SK-N-SH (cell line): Measurements from ENCODE around the gene MMD2. TPM values are rescaled to one million over a fixed set of nuclear protein-coding genes. Genes with fewer than 3 reads are reported as not detected.

Experiments
- CTCF ChIA-PET: fragments of 300-600, 350-600 bp; formaldehyde crosslinking; extraction: SDS; loops from one replicate; lab custom pipeline; 2021; lab: Yijun Ruan, JAX
- POLR2A ChIA-PET: fragments of 350-600 bp; sonication (Branson Sonifier 250); formaldehyde crosslinking; extraction: SDS; loops from one replicate; lab custom pipeline; 2020; ENCODE audit warnings: antibody characterized with exemption, inconsistent platforms; lab: Yijun Ruan, JAX
- DNase-seq: peaks from one replicate; pipeline ENCODE4 v3.0.0; 2012
- H2AFZ ChIP-seq: fragments of 200-600 bp; sonication (generic); 2 replicates; pipeline ENCODE4 v1.8.1; 2016; ENCODE audit warnings: antibody characterized with exemption, mild to moderate bottlenecking, low read depth
- H3F3A ChIP-seq: fragments of 200-600 bp; sonication (generic); replicated peaks from 2 replicates; pipeline ENCODE3; 2016; ENCODE audit warnings: antibody characterized with exemption, mild to moderate bottlenecking; ENCODE audit not compliant: insufficient read depth
- H3K27ac ChIP-seq, 2 experiments: fragments of 200-500 bp in 1 of 2; fragments of 200-600 bp in 1 of 2; sonication (Bioruptor generic) in 1 of 2; sonication (generic), shearing (Covaris generic) in 1 of 2; 2 replicates each; pipeline versions ENCODE4 v1.5.1 to v1.6.1; 2014 to 2016; ENCODE audit warnings: low read depth in 2 of 2, inconsistent platforms in 1 of 2, low read length in 1 of 2, mild to moderate bottlenecking in 1 of 2, mixed read lengths in 1 of 2
- H3K27me3 ChIP-seq: fragments of 200-600 bp; sonication (generic), shearing (Covaris generic); 2 replicates; pipeline ENCODE4 v1.6.1; 2016; ENCODE audit warnings: mixed run types; ENCODE audit not compliant: insufficient read depth
- H3K36me3 ChIP-seq, 2 experiments: fragments of 200-500 bp in 1 of 2; fragments of 200-600 bp in 1 of 2; sonication (Bioruptor generic) in 1 of 2; sonication (generic) in 1 of 2; replicated peaks in 1 of 2; 2 replicates each; pipeline versions ENCODE3 to v1.5.1; 2014 to 2016; ENCODE audit warnings: low read length in 1 of 2, mild to moderate bottlenecking in 1 of 2; ENCODE audit not compliant: insufficient read depth in 2 of 2, control insufficient read depth in 1 of 2
- H3K4me1 ChIP-seq, 2 experiments: fragments of 200-500 bp in 1 of 2; fragments of 200-600 bp in 1 of 2; sonication (Bioruptor generic) in 1 of 2; sonication (generic), shearing (Covaris generic) in 1 of 2; 2 replicates each; pipeline versions ENCODE4 v1.5.1 to v1.6.1; 2014 to 2016; ENCODE audit warnings: low read depth in 1 of 2, low read length in 1 of 2, mixed run types in 1 of 2; ENCODE audit not compliant: insufficient read depth in 2 of 2, control insufficient read depth in 1 of 2
- H3K4me2 ChIP-seq: fragments of 200-600 bp; sonication (generic), shearing (Covaris generic); 2 replicates; pipeline ENCODE4 v1.6.1; 2017; ENCODE audit warnings: mixed run types
- H3K4me3 ChIP-seq, 2 experiments: fragments of 200-500 bp in 1 of 2; fragments of 200-600 bp in 1 of 2; sonication (Bioruptor generic) in 1 of 2; sonication (generic), shearing (Covaris generic) in 1 of 2; 2 replicates each; pipeline versions ENCODE4 v1.5.1 to v1.8.1; 2014 to 2016; ENCODE audit warnings: low read depth in 2 of 2, inconsistent platforms in 1 of 2, low read length in 1 of 2, mild to moderate bottlenecking in 1 of 2, mixed read lengths in 1 of 2, moderate library complexity in 1 of 2
- H3K79me2 ChIP-seq: fragments of 200-600 bp; sonication (generic); 2 replicates; pipeline ENCODE4 v1.8.1; 2017; ENCODE audit warnings: mild to moderate bottlenecking; ENCODE audit not compliant: insufficient read depth
- H3K9ac ChIP-seq: fragments of 200-600 bp; sonication (generic); 2 replicates; pipeline ENCODE4 v1.6.1; 2017; ENCODE audit warnings: mixed run types
- H3K9me2 ChIP-seq: fragments of 200-600 bp; sonication (generic); 2 replicates; pipeline ENCODE4 v1.6.1; 2017; ENCODE audit warnings: mixed run types
- H3K9me3 ChIP-seq: fragments of 200-600 bp; sonication (generic); 2 replicates; pipeline ENCODE4 v1.6.1; 2017; ENCODE audit warnings: mixed run types, mild to moderate bottlenecking, moderate library complexity
- H4K20me1 ChIP-seq: fragments of 200-600 bp; sonication (generic); 2 replicates; pipeline ENCODE4 v1.6.1; 2017; ENCODE audit warnings: mild to moderate bottlenecking, mixed run types; ENCODE audit not compliant: insufficient read depth
- CHD2 ChIP-seq: fragments of 150-350 bp; IDR thresholded peaks from 2 replicates; pipeline ENCODE4 v1.6.1; 2018; ENCODE audit warnings: low read length; ENCODE audit not compliant: partially characterized antibody
- EZH2phosphoT487 ChIP-seq: fragments of 200-600 bp; sonication (generic); IDR thresholded peaks from 2 replicates; pipeline ENCODE4 v1.6.1; 2017; ENCODE audit warnings: low read depth, mixed run types, mild to moderate bottlenecking, antibody characterized with exemption, moderate library complexity, borderline replicate concordance
- FOXJ3 ChIP-seq: sonication (generic); formaldehyde crosslinking; IDR thresholded peaks from 2 replicates; pipeline ENCODE4 v1.5.1; 2020; ENCODE audit warnings: mild to moderate bottlenecking, missing genetic modification reagents
- GABPA ChIP-seq: IDR thresholded peaks from 2 replicates; pipeline ENCODE4 v1.4.0; 2012; ENCODE audit warnings: low read depth, mild to moderate bottlenecking
- GATA2 ChIP-seq: sonication (generic); formaldehyde crosslinking; IDR thresholded peaks from 2 replicates; pipeline ENCODE4 v1.5.0; 2020; ENCODE audit warnings: mild to moderate bottlenecking, missing genetic modification reagents
- IRF3 ChIP-seq: fragments of 150-350 bp; IDR thresholded peaks from 2 replicates; pipeline ENCODE4 v1.6.1; 2016; ENCODE audit warnings: mild to moderate bottlenecking, low read depth, low read length
- JUND ChIP-seq: IDR thresholded peaks from 2 replicates; pipeline ENCODE4 v1.4.0; 2012
- MEF2A ChIP-seq: IDR thresholded peaks from 2 replicates; pipeline ENCODE4 v1.4.0; 2012; ENCODE audit warnings: low read depth, borderline replicate concordance
- MXI1 ChIP-seq: IDR thresholded peaks from 2 replicates; pipeline ENCODE4 v1.6.1; 2012; ENCODE audit warnings: mild to moderate bottlenecking, low read depth, low read length, improper control_type of control experiment
- PBX3 ChIP-seq: IDR thresholded peaks from 2 replicates; pipeline ENCODE4; 2012
- RAD21 ChIP-seq: IDR thresholded peaks from 2 replicates; pipeline ENCODE4 v1.6.1; 2012; ENCODE audit warnings: mild to moderate bottlenecking, low read length
- RCOR1 ChIP-seq: fragments of 150-350 bp; IDR thresholded peaks from 2 replicates; pipeline ENCODE4 v1.6.1; 2017; ENCODE audit warnings: antibody characterized with exemption, low read length
- REST ChIP-seq: IDR thresholded peaks from 2 replicates; pipeline ENCODE4 v1.6.1; 2012; ENCODE audit warnings: mild to moderate bottlenecking, low read depth, low read length, moderate library complexity
- TAF1 ChIP-seq: IDR thresholded peaks from 2 replicates; pipeline ENCODE4 v1.6.1; 2012; ENCODE audit warnings: low read depth, mild to moderate bottlenecking, low read length, moderate library complexity, borderline replicate concordance
- TCF12 ChIP-seq: IDR thresholded peaks from 2 replicates; pipeline ENCODE4 v1.4.0; 2012
- YY1 ChIP-seq: IDR thresholded peaks from 2 replicates; pipeline ENCODE4 v1.4.0; 2012; ENCODE audit warnings: low read depth, mild to moderate bottlenecking
- ZBTB33 ChIP-seq: IDR thresholded peaks from 2 replicates; pipeline ENCODE4 v1.4.0; 2012; ENCODE audit warnings: low read depth, borderline replicate concordance
- WGBS: methylation state at CpG from one replicate; pipeline ENCODE4 v1.1.6; 2017; ENCODE audit warnings: low lambda C conversion rate; 5-methylcytosine and 5-hydroxymethylcytosine counted together
- polyA plus RNA-seq, 3 experiments: library from polyadenylated mRNA; depleted of rRNA; stranded (reverse); fragments of >200 nt; gene quantifications; 2 replicates each; pipeline ENCODE4 v1.2.3, GENCODE V29; 2012

MMD2 gene
- polyA plus RNA-seq, 1 of the 3 experiments (the other 2 are of a cell fraction), result not detected

GRCh38 chr7:4960363-4960762 is 1.4 kb upstream of the MMD2 start:
- Histone ChIP-seq H3K4me3 (no peak overlapping the region), H3K79me2 (no peaks in the 10 kb centered on the region), H3K9ac (no peak overlapping the region), H2AFZ (no peak overlapping the region), H3K27ac (no peak overlapping the region), H4K20me1 (no peaks in the 10 kb centered on the region)
- no peak for TF ChIP-seq JUND
- no peak for TF ChIP-seq GABPA
- no peak for TF ChIP-seq TAF1
- no peak for TF ChIP-seq MXI1
- TF ChIP-seq ZBTB33, result no peak
- TF ChIP-seq RAD21, result no peak
- TF ChIP-seq YY1, result no peak
- TF ChIP-seq RCOR1, result no peak
- TF ChIP-seq MEF2A, result no peak
- TF ChIP-seq FOXJ3 (CRISPR knock-in tag), result no peak
- no peak for TF ChIP-seq IRF3
- no peak for TF ChIP-seq GATA2
- TF ChIP-seq REST, result no peak
- TF ChIP-seq PBX3, result no peak
- TF ChIP-seq TCF12, result no peak
- no peak for TF ChIP-seq CHD2
- TF ChIP-seq EZH2phosphoT487, result no peak
- TF ChIP-seq, all 33 proteins: peak for 0
- Histone ChIP-seq H3F3A (no peaks in the 10 kb centered on the region), H3K9me3 (no peaks in the 10 kb centered on the region), H3K36me3 (no peaks in the 10 kb centered on the region), H3K27me3 (peaks cover 38% of the 10 kb centered on the region), H3K4me1 (no peaks in the 10 kb centered on the region; a peak in 1 of 4 replicates), H3K9me2 (no peaks in the 10 kb centered on the region), H3K4me2 (no peak overlapping the region)
- CTCF ChIA-PET, result interaction anchor here (0.9 kb wide), 2 partner anchors 13 to 111 kb away, joined by 3 to 4 read pairs; no protein-coding TSS in a partner anchor
- POLR2A ChIA-PET, result no interaction called here
- DNase-seq, result no peak
- 84% methylated on average over 5 of the region's 10 CpGs for WGBS
